Loucy (cell line): ENCODE data around the gene LUC7L3.

Experiments
- H2AFZ ChIP-seq: fragments of 200-600 bp; sonication (generic); 2 replicates; pipeline ENCODE4 v1.6.0; 2016; ENCODE audit warnings: antibody characterized with exemption, mild to moderate bottlenecking, low read length, moderate library complexity
- H3F3A ChIP-seq: fragments of 200-600 bp; 2 replicates; pipeline ENCODE4 v1.6.0; 2016; ENCODE audit warnings: antibody characterized with exemption, low read depth, mild to moderate bottlenecking
- H3K27me3 ChIP-seq: fragments of 200-600 bp; sonication (generic); 2 replicates; pipeline ENCODE4 v1.6.1; 2014; ENCODE audit warnings: low read length, mild to moderate bottlenecking; ENCODE audit not compliant: insufficient read depth, poor library complexity, severe bottlenecking
- H3K36me3 ChIP-seq: fragments of 200-600 bp; sonication (generic); 2 replicates; pipeline ENCODE4 v1.6.1; 2016; ENCODE audit warnings: low read length; ENCODE audit not compliant: insufficient read depth
- H3K4me1 ChIP-seq: fragments of 200-600 bp; sonication (generic); 2 replicates; pipeline ENCODE4 v1.5.1; 2014; ENCODE audit warnings: low read length, mild to moderate bottlenecking; ENCODE audit not compliant: insufficient read depth, poor library complexity, severe bottlenecking
- H3K4me2 ChIP-seq: fragments of 200-600 bp; sonication (generic); 2 replicates; pipeline ENCODE4 v1.6.0; 2014; ENCODE audit warnings: antibody characterized with exemption, low read length, low read depth, mild to moderate bottlenecking; ENCODE audit not compliant: poor library complexity, severe bottlenecking
- H3K4me3 ChIP-seq: fragments of 200-600 bp; sonication (generic); 2 replicates; pipeline ENCODE4 v1.5.1; 2014; ENCODE audit warnings: low read length, mild to moderate bottlenecking, mixed read lengths; ENCODE audit not compliant: poor library complexity, severe bottlenecking
- H3K79me2 ChIP-seq: fragments of 200-600 bp; sonication (generic); 2 replicates; pipeline ENCODE4 v1.6.1; 2014; ENCODE audit warnings: low read length; ENCODE audit not compliant: insufficient read depth
- H3K9ac ChIP-seq: fragments of 200-600 bp; sonication (generic); 2 replicates; pipeline ENCODE4 v1.6.0; 2014; ENCODE audit warnings: mild to moderate bottlenecking, low read depth, low read length, moderate library complexity; ENCODE audit not compliant: poor library complexity, severe bottlenecking
- H3K9me2 ChIP-seq: fragments of 200-600 bp; sonication (generic); replicated peaks from 2 replicates; pipeline ENCODE4 v1.6.1; 2016; ENCODE audit warnings: low read depth, low read length, mixed read lengths
- H3K9me3 ChIP-seq: fragments of 200-600 bp; sonication (generic); 2 replicates; pipeline ENCODE4 v1.6.1; 2014; ENCODE audit warnings: mild to moderate bottlenecking, antibody characterized with exemption, low read length, low read depth; ENCODE audit not compliant: insufficient read depth
- H4K20me1 ChIP-seq: fragments of 200-600 bp; sonication (generic); 2 replicates; pipeline ENCODE4 v1.6.0; 2014; ENCODE audit warnings: antibody characterized with exemption, low read length, mild to moderate bottlenecking; ENCODE audit not compliant: insufficient read depth, poor library complexity, severe bottlenecking
- CTCF ChIP-seq: fragments of 200-600 bp; sonication (generic); conservative IDR thresholded peaks from 2 replicates; pipeline ENCODE4 v1.5.1; 2014; ENCODE audit warnings: mild to moderate bottlenecking, antibody characterized with exemption, low read length
- EZH2phosphoT487 ChIP-seq: fragments of 200-600 bp; IDR thresholded peaks from 2 replicates; pipeline ENCODE4 v1.6.1; 2018; ENCODE audit warnings: antibody characterized with exemption, mild to moderate bottlenecking, moderate library complexity, borderline replicate concordance

Gene LUC7L3

GRCh38 chr17:50710025-50710424 lies 9.4 kb upstream of the LUC7L3 start:
- H3K4me2 ChIP-seq = no peak overlapping the region
- H2AFZ ChIP-seq = no peak overlapping the region
- no peak overlapping the region for H3K9ac ChIP-seq

GRCh38 chr17:50710650-50711049 lies 8.8 kb upstream of the LUC7L3 start:
- Histone ChIP-seq H3F3A (peaks cover 6% of the 10 kb centered on the region; the same call in 1 of the 2 replicates), H4K20me1 (peaks cover 4% of the 10 kb centered on the region), H3K9me2 (no peaks in the 10 kb centered on the region), H3K4me2 (no peak overlapping the region), H3K36me3 (no peaks in the 10 kb centered on the region), H3K79me2 (peaks cover 31% of the 10 kb centered on the region), H3K4me1 (peaks cover 22% of the 10 kb centered on the region), H3K9me3 (no peaks in the 10 kb centered on the region), H2AFZ (no peak overlapping the region), H3K9ac (no peak overlapping the region), H3K27me3 (no peaks in the 10 kb centered on the region), H3K4me3 (no peak overlapping the region)
- TF ChIP-seq CTCF (no peak), EZH2phosphoT487 (no peak)

More at GRCh38 chr17:50710025-50710424, 9.4 kb upstream of the LUC7L3 start:
- no peaks in the 10 kb centered on the region for H3K36me3 ChIP-seq
- peaks cover 6% of the 10 kb centered on the region; the same call in 1 of the 2 replicates for H3F3A ChIP-seq
- H3K4me3 ChIP-seq = no peak overlapping the region
- peaks cover 37% of the 10 kb centered on the region for H3K79me2 ChIP-seq
- no peaks in the 10 kb centered on the region for H3K9me2 ChIP-seq
- H3K27me3 ChIP-seq = no peaks in the 10 kb centered on the region
- TF ChIP-seq EZH2phosphoT487 (no peak), CTCF (no peak)
- H4K20me1 ChIP-seq = peaks cover 11% of the 10 kb centered on the region
- H3K9me3 ChIP-seq = no peaks in the 10 kb centered on the region
- H3K4me1 ChIP-seq = peaks cover 22% of the 10 kb centered on the region

- Histone ChIP-seq H3K79me2 (peaks cover 12% of the 10 kb centered on the region), H3K4me2 (no peak overlapping the region), H3K9ac (no peak overlapping the region), H3K27me3 (no peaks in the 10 kb centered on the region), H3K9me3 (no peaks in the 10 kb centered on the region), H3K36me3 (no peaks in the 10 kb centered on the region), H3K4me3 (no peak overlapping the region), H3K4me1 (peaks cover 17% of the 10 kb centered on the region), H3F3A (0 out of 2 replicates have a peak, but pooled peaks cover 2% of the 10 kb centered on the region), H3K9me2 (no peaks in the 10 kb centered on the region), H2AFZ (no peak overlapping the region), H4K20me1 (no peaks in the 10 kb centered on the region)
- TF ChIP-seq EZH2phosphoT487 = no peak
- no peak for TF ChIP-seq CTCF
Observed at GRCh38 chr17:50712641-50713040, 6.8 kb upstream of the LUC7L3 start.
